Jurkat, Clone E6-1 (cell line): ENCODE results near the gene HIP1. TPM values are rescaled to one million over a fixed set of nuclear protein-coding genes. Genes with fewer than 3 reads are reported as not detected.
"Not testable (repeated sequence)": the region's sequence is repeated elsewhere in the genome, so short reads cannot be mapped to it uniquely, and the experiment has no call there.

Source experiments
- DNase-seq: peaks from one replicate; pipeline ENCODE4 v3.0.0-alpha.2; 2011; ENCODE audit warnings: low read depth, low spot score
- H3K4me3 ChIP-seq: 2 replicates; pipeline ENCODE4 v1.5.1; 2011; ENCODE audit warnings: mild to moderate bottlenecking, low read length, control low read depth, moderate library complexity
- polyA plus RNA-seq: library from polyadenylated mRNA; unstranded; fragments of >200 nt; gene quantifications from one replicate; pipeline ENCODE4 v1.2.1, GENCODE V29; 2012; ENCODE audit warnings: missing spikeins; ENCODE audit not compliant: insufficient read length, insufficient read depth

The HIP1 gene
- polyA plus RNA-seq: 4.7 TPM

DNA sequence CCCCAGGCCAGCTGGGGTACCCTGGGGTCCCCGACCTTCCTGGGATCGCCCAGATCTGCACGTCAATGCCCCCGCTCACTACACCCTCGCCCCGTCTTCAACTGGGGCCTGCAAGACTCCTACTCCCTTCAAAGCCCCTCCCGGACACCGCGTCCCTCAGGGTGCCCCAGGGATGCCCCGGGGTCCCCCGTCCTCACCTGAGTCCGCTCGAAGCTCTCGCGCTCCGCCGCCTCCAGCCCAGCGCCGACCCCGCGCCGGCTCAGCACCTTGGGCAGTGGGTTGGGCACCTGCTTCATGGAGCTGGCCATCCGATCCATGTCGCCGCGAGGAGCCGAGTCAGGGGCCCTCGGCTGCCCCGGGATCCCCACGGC lies at the start of gene HIP1:
HIP1 (minus strand) TSS at position 338 of the 371 bp plus-strand sequence; CDS start at position 317, 21 bp downstream.
- no peak for DNase-seq
- peak within 1 kb of the TSS; percentile 76 for H3K4me3 ChIP-seq

DNA sequence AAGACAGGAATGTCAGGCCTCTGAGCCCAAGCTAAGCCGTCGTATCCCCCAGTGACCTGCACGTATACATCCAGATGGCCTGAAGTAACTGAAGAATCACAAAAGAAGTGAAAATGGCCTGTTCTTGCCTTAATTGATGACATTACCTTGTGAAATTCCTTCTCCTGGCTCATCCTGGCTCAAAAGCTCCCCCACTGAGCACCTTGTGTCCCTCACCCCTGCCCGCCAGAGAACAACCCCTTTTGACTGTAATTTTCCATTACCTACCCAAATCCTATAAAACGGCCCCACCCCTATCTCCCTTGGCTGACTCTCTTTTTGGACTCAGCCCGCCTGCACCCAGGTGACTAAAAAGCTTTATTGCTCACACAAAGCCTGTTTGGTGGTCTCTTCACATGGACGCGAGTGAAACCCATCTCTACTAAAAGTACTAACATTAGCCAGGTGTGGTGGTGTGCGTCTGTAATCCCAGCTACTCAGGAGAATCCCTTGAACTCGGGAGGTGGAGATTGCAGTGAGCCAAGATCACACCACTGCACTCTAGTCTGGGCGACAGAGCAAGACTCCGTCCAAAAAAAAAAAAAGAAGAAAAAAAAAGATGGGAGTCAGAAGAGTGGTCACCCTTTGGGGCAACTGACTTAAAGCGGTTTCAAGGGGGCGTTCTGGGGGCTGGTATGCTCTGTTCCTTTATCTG lies 49.6 kb upstream of the HIP1 start:
- not testable (repeated sequence) for DNase-seq, H3K4me3 ChIP-seq

DNA sequence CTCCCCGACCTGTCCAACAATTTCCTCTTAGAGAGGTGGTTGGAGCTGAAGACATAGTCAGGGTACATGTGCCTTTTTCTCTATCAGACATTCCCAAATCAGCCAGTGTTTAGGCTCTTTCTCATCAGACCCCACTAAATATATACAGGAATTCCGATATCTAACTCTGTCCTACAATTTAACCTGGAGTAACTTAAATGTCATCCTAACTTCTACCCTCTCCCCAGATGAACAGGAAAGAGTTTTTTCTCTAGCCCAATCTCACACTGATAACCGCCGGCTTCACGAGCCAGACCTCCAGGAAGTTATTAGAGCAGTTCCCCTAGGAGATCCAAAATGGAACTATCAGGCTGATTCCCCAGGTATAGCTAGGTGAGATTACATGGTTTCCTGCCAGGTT lies 44.3 kb upstream of the HIP1 start:
- H3K4me3 ChIP-seq, DNase-seq: not testable (repeated sequence)

- H3K4me3 ChIP-seq, DNase-seq: not testable (repeated sequence)
Observed at GRCh38 chr7:75780647-75781273, 42.0 kb upstream of the HIP1 start.

DNA sequence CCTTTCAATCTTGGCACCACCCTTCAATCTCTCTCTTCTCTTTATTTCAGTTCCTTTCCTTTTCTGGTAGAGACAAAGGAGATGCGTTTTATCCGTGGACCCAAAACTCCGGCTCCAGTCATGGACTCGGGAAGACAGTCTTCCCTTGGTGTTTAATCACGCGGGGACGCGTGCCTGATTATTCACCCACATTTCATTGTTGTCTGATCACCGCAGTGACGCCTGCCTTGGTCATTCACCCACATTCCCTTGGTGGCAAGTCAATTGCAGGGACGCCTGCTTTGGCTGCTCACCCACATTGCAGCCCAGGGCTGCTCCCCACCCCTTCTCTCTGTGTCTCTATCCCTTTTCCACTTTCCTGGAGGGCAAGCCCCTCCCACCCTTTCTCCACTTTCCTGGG lies 40.8 kb upstream of the HIP1 start:
- not testable (repeated sequence) for DNase-seq, H3K4me3 ChIP-seq

DNA sequence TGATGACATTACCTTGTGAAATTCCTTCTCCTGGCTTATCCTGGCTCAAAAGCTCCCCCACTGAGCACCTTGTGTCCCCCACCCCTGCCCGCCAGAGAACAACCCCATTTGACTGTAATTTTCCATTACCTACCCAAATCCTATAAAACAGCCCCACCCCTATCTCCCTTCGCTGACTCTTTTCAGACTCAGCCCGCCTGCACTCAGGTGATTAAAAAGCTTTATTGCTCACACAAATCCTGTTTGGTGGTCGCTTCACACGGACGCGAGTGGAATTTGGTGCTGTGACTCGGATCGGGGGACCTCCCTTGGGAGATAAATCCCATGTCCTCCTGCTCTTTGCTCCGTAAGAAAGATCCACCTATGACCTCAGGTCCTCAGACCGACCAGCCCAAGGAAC lies 40.3 kb upstream of the HIP1 start:
- not testable (repeated sequence) for DNase-seq, H3K4me3 ChIP-seq

GRCh38 chr7:75776295-75776971 lies 37.7 kb upstream of the HIP1 start:
- no peak overlapping the region for H3K4me3 ChIP-seq
- DNase-seq: peak; percentile 88

DNA sequence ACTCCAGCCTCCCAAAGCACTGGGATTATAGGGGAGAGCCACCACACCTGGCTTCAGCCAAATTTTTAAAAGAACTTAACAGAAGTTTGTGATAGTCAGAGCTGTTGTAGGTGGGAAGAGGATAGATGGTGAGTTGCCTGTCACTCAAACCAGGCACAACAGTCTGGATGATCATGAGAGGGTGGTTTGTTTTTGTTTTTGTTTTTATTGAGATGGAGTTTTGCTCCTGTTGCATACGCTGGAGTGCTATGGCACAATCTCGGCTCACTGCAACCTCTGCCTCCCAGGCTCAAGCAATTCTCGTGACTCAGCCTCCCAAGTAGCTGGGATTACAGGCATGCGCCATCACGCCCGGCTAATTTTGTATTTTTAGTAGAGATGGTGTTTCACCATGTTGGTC lies 35.2 kb upstream of the HIP1 start:
- H3K4me3 ChIP-seq, DNase-seq: not testable (repeated sequence)

DNA sequence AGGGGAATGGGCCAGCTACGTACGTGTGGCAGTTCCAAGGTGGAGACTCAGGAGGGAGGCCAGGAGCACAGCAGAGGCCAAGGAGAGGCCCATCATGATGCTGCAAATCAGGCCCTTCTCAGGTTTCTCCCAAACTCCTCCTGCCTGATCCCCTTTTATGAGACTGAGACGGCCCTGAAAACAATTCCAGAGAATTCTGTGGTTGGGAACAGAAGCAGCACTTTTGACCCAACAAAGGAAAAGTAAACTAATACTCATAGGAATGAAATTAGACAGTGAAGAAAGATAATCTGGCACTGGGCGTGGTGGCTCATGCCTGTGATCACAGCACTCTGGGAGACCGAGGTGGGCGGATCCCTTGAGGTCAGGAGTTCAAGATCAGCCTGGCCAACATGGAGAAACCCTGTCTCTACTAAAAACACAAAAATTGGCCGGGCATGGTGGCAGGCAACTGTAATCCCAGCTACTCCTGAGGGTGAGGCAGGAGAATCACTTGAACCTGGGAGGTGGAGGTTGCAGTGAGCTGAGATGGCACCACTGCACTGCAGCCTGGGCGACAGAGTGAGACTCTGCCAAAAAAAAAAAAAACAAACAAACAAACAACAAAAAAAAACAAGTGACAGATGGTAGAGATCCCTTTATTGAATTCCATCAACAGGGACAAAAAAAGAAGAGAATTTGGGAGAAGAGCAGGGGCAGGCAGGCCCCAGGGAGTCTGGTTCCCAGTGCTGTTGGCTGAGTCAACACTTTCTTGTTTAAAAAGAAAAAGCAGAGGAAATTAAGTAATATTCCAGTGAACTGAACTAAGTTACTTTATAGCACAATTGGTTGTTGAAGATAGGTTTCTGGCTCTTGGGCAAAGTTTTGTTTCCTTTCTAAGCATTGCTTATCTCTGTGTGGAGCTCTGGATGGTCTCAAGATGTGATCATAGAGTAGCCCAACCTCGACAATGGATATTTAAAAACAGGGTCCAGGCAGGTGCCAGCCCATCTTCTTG lies 33.6 kb upstream of the HIP1 start, which contains the start of gene CCL26:
CCL26 (minus strand) TSS at position 131 of the 997 bp plus-strand sequence; CDS start at position 96, 35 bp downstream.
- no peak for DNase-seq
- no peak within 1 kb of the TSS for H3K4me3 ChIP-seq

- DNase-seq: no peak
- no peak overlapping the region for H3K4me3 ChIP-seq
Observed at GRCh38 chr7:75771224-75771623, 32.5 kb upstream of the HIP1 start.

DNA sequence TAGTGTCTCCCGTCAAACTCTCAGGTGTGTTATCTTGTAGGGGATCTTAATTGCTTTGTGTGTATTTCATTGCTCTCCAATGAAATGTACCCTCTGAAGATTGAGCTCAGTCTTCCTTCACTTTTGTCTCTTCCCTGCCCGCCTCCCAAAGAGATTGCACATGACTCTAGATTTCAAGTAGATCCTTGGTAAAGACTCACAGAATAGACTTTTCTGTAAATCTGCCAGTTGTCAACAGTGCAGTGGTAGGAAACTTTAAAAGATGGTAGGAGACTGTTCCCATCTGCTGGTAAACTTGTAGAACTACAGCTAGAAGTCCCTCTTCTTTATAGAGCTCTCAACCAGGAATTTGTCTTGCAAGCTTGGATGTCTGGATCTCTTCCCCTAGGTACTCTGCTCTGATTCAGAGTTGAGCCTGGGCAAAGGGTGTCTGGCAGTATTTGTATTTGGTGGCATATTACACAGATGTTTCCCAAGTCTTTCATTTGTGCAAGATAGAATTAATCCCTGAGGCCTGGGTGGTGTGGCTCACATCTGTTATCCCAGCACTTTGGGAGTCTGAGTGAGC lies 23.7 kb upstream of the HIP1 start:
- H3K4me3 ChIP-seq: no peak overlapping the region
- peak; percentile 48 for DNase-seq

DNA sequence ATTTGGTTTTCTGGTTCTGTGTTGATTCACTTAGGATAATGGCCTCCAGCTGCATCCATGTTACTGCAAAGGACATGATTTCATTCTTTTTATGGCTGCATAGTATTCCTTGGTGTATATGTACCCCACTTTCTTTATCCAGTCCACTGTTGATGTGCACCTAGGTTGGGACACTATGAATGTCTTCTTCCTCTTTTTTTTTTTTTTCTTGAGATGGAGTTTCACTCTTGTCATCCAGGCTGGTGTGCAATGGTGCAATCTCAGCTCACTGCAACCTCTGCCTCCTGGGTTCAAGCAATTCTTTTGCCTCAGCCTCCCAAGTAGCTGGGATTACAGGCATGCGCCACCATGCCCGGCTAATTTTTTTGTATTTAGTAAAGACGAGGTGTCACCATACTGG lies 23.1 kb upstream of the HIP1 start:
- DNase-seq, H3K4me3 ChIP-seq: not testable (repeated sequence)

DNA sequence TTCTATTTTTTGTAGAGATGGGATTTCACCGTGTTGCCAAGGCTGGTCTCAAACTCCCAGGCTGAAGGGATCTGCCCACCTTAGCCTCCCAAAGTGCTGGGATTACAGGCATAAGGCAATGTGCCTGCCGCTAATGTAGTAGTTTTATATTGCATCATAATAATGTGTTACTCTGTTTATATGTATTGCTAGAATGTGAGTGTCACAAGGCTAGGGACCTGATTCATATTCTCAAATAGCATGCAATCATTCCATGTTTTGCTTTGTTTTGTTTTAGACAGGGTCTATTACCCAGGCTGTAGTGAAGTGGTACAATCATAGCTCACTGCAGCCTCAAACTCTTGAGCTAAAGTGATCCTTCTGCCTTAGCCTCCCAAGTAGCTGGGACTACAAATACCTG lies 19.8 kb upstream of the HIP1 start:
- H3K4me3 ChIP-seq: no peak overlapping the region
- no peak for DNase-seq

GRCh38 chr7:75757860-75758259 lies 19.1 kb upstream of the HIP1 start:
- H3K4me3 ChIP-seq: no peak overlapping the region
- DNase-seq: no peak

DNA sequence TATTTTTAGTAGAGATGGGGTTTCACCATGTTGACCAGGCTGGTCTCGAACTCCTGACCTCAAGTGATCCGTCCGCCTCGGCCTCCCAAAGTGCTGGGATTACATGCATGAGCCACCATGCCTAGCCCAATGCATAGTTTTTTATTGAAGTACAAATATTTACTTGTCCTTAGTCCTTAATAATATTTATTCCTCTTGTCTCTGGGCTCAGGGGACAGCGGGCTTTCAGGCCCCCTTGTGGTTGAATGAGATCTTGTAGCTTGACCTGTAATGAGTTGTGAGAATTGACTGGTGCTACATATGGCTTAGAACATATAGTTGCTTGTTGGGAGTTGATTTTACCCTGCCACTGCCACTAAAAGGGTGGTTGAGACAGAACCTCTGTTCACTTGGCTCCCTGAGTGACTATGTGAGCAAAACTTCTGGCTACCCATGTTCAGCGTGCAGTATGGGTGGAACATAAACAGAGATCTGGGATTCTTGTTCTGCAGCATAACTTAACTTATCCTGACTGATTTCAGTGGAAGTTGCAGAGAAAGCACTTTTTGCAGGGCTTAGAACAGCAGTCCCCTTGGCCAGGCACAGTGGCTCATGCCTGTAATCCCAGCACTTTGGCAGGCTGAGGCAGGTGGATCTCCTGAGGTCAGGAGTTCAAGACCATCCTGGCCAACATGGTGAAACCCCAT lies 18.4 kb upstream of the HIP1 start:
- no peak for DNase-seq
- no peak overlapping the region for H3K4me3 ChIP-seq

DNA sequence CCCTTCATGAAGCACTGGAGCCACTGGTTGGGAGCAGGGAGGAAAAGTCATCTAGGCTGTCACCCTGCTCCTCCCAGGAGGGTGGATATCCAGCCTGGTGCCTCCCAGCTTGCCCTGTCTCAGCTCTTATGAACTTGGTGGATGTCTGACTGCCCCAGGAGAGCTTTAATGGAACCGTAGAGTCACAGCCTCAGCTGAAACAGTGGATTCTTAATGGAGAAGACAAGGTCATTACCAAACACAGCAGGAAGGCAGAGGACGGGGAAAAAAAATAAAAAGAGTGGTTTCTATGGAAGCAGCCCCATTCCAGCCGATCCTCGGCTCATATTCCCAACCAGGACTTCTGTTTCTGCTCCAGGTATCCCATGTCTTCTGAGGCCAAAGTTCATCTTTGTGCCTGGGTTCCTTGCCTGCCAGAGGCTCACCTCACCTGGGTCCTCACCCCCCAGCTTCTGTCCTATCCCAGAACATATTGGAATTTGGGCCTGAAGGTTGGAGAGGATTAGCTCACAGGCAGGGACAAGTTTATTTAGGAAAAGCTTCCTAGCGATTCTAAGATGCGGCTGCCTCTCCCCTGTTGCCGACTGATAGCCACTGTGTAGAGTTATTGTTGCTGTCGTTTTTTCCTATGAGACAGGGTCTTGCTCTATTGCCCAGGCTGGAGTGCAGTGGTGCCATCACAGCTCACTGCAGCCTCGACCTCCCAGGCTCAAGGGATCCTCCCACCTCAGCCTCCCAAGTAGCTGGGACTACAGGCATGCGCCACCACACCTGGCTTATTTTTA lies 17.7 kb upstream of the HIP1 start:
- H3K4me3 ChIP-seq: no peak overlapping the region
- DNase-seq: no peak

DNA sequence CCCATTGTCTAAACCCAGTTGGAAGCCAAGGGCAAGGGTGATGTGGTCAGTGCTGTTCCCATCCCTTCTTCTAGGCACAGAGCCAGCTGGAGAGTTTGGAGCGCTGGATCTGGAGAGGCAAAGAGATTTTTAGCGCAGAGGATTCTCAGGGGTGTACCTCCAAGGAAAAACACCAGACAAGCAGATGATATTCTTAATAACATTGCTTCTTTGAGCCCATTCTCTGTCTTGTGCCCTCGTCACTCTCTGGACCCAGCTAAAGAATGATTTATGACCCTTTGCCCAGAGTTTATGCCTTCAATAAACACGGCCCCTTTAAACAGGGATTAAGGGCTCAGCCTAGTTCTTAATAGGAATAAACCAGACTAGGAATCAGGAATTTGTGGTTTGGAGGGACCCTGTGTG lies 4.7 kb upstream of the HIP1 start:
- H3K4me3 ChIP-seq: no peak overlapping the region

More for the DNA sequence above, 4.7 kb upstream of the HIP1 start:
- no peak for DNase-seq
